Prostate gland (tissue), 2 donors: Measurements from ENCODE around the gene EOLA1. TPM values are rescaled to one million over a fixed set of nuclear protein-coding genes. Genes with fewer than 3 reads are reported as not detected.
"Not testable (repeated sequence)": the region's sequence is repeated elsewhere in the genome, so short reads cannot be mapped to it uniquely, and the experiment has no call there.

Source experiments
- DNase-seq: peaks from one replicate; pipeline ENCODE4 v3.0.0-alpha.2; 2019; ENCODE audit warnings: low spot score
- H3K27ac ChIP-seq, 2 donors: fragments of 200-600 bp; sonication (generic); 2 replicates each; pipeline ENCODE4 v1.5.1; 2017 to 2019
- H3K27me3 ChIP-seq: fragments of 200-600 bp; sonication (generic); replicated peaks from 2 replicates; pipeline ENCODE4 v1.5.1; 2019; ENCODE audit not compliant: insufficient read depth
- H3K36me3 ChIP-seq, 2 donors: fragments of 200-600 bp; sonication (generic); 1 replicate in 1 of 2; 2 replicates in 1 of 2; pipeline versions ENCODE4 v1.5.1 to v1.8.1; 2017 to 2019
- H3K4me1 ChIP-seq: fragments of 200-600 bp; sonication (generic); replicated peaks from 2 replicates; pipeline ENCODE4 v1.5.1; 2019
- H3K4me3 ChIP-seq, 2 donors: fragments of 200-600 bp; sonication (generic); 2 replicates each; pipeline ENCODE4 v1.5.1; 2017 to 2019
- H3K9me3 ChIP-seq: fragments of 200-600 bp; sonication (generic); 2 replicates; pipeline ENCODE4 v1.5.1; 2017
- CTCF ChIP-seq, 4 experiments: fragments of 200-600 bp in 2 of 4; fragments of 450-650 bp in 2 of 4; sonication (generic) in 2 of 4; IDR thresholded peaks; 1 replicate in 3 of 4; 2 replicates in 1 of 4; pipeline ENCODE4 v1.5.1; 2016 to 2019; ENCODE audit warnings: antibody characterized with exemption in 4 of 4, mild to moderate bottlenecking in 2 of 4, moderate library complexity in 2 of 4
- POLR2A ChIP-seq: fragments of 450-650 bp; IDR thresholded peaks from one replicate; pipeline ENCODE4 v1.6.1; 2016; ENCODE audit warnings: antibody characterized with exemption, mild to moderate bottlenecking
- POLR2AphosphoS5 ChIP-seq: sonication (generic); formaldehyde crosslinking; IDR thresholded peaks from one replicate; pipeline ENCODE4 v1.6.1; 2017; ENCODE audit warnings: antibody characterized with exemption
- WGBS: methylation state at CpG from one replicate; pipeline ENCODE4 v1.1.5; 2018; 5-methylcytosine and 5-hydroxymethylcytosine counted together
- intact Hi-C: fragments of 100-400 bp; cut with DNase I; formaldehyde crosslinking; loops from one replicate; pipeline ENCODE4 v1.14.2; 2022
- total RNA-seq, 2 donors: library from RNA; depleted of rRNA; stranded (reverse); fragments of >200 nt; gene quantifications; one replicate each; pipeline ENCODE4 v1.1.0, GENCODE V29; 2016

Gene EOLA1
- total RNA-seq, 2 donors from 2014 or later = 13.9 to 17.7 TPM

DNA sequence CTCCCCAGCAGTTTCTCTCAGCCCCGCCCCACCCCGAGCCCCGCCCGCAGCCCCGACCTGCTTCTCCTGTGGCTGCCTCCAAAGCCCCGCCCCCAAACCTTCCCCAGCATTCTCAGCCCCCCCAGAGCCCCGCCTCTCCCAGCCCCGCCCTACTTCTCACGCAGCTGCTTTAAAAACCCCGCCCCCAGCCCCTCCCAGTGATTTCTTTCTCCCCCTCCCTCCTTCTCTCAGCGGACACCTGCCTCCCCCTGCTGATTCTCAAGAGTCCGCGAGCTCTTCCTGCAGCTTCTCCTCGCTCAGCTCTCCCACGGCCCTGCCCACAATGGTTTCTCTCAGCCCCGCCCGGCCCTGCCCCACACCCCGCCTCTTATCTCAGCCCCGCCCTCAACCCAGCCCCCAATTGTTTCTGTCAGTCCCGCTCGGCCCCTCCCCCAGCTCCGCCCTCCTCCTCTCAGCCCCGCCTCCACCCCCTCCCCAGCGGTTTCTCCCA, 636 bp upstream of the EOLA1 start:
- DNase-seq = peak; percentile 92

GRCh38 chrX:149541521-149542047, 772 bp downstream of the EOLA1 start:
- peak overlapping the region; percentile 39 to 48 for H3K4me3 ChIP-seq
- H3K4me1 ChIP-seq = no peaks in the 10 kb centered on the region
- peak overlapping the region; percentile 87 to 88 for H3K27ac ChIP-seq
- TF ChIP-seq POLR2AphosphoS5 (no peak), CTCF (IDR thresholded peaks at IDR 0.05) (no peak), POLR2A (no peak)
- no peaks in the 10 kb centered on the region for H3K36me3 ChIP-seq
- WGBS = 41% methylated on average over 2 of the region's 13 CpGs
- DNase-seq = no peak
- intact Hi-C loops = no loop called here
- no peaks in the 10 kb centered on the region for H3K9me3 ChIP-seq
- H3K27me3 ChIP-seq = no peaks in the 10 kb centered on the region

More for the DNA sequence above, 636 bp upstream of the EOLA1 start:
- H3K4me3 ChIP-seq = peak overlapping the region; percentile 39 to 48
- H3K4me1 ChIP-seq = no peaks in the 10 kb centered on the region
- intact Hi-C loops = no loop called here
- WGBS = under 1% methylated on average over 21 of the region's 24 CpGs
- no peaks in the 10 kb centered on the region for H3K27me3 ChIP-seq
- peak overlapping the region; percentile 87 to 88 for H3K27ac ChIP-seq
- H3K36me3 ChIP-seq = no peaks in the 10 kb centered on the region
- no peaks in the 10 kb centered on the region for H3K9me3 ChIP-seq
- TF ChIP-seq POLR2A (no peak), CTCF (IDR thresholded peaks at IDR 0.05) (no peak), POLR2AphosphoS5 (no peak)

DNA sequence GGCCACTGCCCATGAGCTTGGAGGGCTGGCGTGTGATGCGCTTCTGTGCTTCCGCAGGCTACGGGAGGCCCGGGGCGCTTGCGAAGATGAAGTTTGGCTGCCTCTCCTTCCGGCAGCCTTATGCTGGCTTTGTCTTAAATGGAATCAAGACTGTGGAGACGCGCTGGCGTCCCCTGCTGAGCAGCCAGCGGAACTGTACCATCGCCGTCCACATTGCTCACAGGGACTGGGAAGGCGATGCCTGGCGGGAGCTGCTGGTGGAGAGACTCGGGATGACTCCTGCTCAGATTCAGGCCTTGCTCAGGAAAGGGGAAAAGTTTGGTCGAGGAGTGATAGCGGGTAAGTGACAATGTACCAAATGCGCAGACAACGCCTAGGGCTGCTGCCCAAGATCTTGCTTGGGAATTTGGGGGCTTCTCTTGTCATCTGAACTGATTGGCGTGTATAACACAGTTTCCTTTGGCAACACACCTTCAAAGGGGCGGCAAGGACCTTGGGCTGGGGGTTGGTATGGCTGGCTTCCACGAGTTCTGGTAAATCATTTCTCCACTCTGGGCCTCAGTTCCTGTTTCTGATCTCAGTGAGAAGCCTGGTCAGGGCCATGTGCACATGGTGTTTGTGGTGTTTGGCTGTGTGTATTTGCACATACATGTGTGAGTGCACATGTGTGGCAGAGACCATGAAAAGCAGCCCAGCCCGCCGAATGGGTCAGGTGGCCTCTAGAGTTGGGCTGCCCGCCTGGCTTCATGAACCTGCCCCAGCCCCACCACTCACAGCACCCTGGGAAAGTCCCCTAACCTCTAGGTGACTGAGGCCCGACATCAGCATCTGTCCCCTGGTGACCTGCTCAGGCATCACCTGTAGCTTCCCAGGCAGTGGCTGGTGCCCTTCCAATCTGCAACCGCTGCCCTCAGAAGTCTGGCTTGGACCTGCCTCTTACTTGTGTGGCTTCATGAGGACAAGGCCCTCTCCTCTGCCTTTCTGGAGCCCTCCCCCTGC, 5.0 kb downstream of the EOLA1 start:
- 74% methylated on average over 17 of the region's 29 CpGs for WGBS
- H3K9me3 ChIP-seq, DNase-seq, H3K4me3 ChIP-seq, H3K4me1 ChIP-seq, H3K27me3 ChIP-seq, H3K27ac ChIP-seq, intact Hi-C loops, H3K36me3 ChIP-seq: not testable (repeated sequence)

DNA sequence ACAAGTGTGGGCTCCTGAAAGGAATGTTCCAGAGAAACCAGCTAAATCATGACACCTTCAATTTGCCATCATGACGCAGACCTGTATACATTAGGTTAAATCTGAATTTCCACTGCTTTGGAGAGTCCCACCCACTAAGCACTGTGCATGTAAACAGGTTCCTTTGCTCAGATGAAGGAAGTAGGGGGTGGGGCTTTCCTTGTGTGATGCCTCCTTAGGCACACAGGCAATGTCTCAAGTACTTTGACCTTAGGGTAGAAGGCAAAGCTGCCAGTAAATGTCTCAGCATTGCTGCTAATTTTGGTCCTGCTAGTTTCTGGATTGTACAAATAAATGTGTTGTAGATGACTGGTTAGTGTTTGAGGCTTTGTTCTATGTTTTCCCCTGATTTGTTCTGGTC, 6.2 kb downstream of the EOLA1 start:
- H3K36me3 ChIP-seq, H3K4me3 ChIP-seq, H3K27ac ChIP-seq, H3K9me3 ChIP-seq, intact Hi-C loops, H3K27me3 ChIP-seq, H3K4me1 ChIP-seq, DNase-seq: not testable (repeated sequence)
- no CpG with 5 or more reads among the region's 1 CpG for WGBS

DNA sequence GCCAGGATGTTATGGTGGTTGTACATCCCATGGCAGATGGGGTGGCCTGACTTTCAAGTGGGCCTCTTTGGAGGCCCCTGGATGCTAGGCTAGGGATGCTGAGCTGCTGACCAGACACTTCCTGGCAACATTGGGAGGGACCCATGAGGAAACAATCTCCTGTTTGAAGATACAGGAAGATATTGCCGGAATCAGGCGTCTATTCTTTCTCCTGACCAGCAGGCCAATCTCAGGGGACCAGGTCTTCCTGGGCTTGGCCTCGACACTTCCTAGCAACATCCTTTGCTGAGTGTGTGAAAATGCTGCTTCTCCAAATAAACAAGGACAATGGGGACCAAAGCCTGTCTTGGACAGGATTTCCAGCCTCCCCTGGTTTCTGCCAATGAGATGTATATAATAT, 7.0 kb downstream of the EOLA1 start:
- H3K9me3 ChIP-seq, DNase-seq, intact Hi-C loops, H3K36me3 ChIP-seq, H3K27ac ChIP-seq, H3K4me1 ChIP-seq, H3K4me3 ChIP-seq, H3K27me3 ChIP-seq: not testable (repeated sequence)
- WGBS = no CpG with 5 or more reads among the region's 3 CpGs

DNA sequence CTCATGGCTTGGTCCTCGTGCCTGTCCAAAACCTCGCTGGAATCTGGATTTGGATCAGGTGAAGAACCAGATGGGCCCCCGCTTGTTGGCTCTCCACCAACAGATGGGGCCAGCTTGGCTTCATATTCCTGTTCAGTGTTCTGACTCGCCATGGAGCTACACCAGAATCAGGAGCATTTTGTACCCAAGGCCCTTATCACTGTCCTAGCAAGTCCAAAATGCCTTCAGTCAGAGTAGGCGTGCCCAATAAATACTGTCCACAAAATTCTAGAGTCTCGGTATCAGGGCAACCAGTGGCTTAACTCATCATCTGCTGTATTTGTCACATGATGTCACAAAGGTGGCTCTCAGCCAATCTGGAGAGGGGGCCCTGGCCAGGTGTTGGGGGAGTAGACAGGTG, 8.9 kb downstream of the EOLA1 start, which contains the start of gene HSFX3:
Gene HSFX3, minus strand, starts transcription at position 224 of the 400 bp plus-strand sequence. Its CDS starts 72 bp downstream, at position 152.
- DNase-seq, H3K36me3 ChIP-seq, H3K27ac ChIP-seq, H3K27me3 ChIP-seq, H3K4me1 ChIP-seq, H3K9me3 ChIP-seq, H3K4me3 ChIP-seq, intact Hi-C loops: not testable (repeated sequence)
- WGBS = no CpG with 5 or more reads among the region's 6 CpGs

GRCh38 chrX:149550454-149550853, 9.6 kb downstream of the EOLA1 start:
- 100% methylated on average over 1 of the region's 1 CpG for WGBS
- not testable (repeated sequence) for DNase-seq

GRCh38 chrX:149551245-149551938, 10.6 kb downstream of the EOLA1 start:
- H3K27me3 ChIP-seq, intact Hi-C loops, H3K4me3 ChIP-seq, H3K9me3 ChIP-seq, H3K36me3 ChIP-seq, H3K27ac ChIP-seq, DNase-seq, H3K4me1 ChIP-seq: not testable (repeated sequence)
- whole genome bisulfite sequencing = no CpG with 5 or more reads among the region's 4 CpGs

More at GRCh38 chrX:149550454-149550853, 9.6 kb downstream of the EOLA1 start:
- H3K9me3 ChIP-seq, intact Hi-C loops, H3K4me3 ChIP-seq, H3K27ac ChIP-seq, H3K36me3 ChIP-seq, H3K27me3 ChIP-seq, H3K4me1 ChIP-seq: not testable (repeated sequence)

- H3K4me1 ChIP-seq, H3K27me3 ChIP-seq, H3K27ac ChIP-seq, H3K9me3 ChIP-seq, H3K36me3 ChIP-seq, intact Hi-C loops, H3K4me3 ChIP-seq, DNase-seq: not testable (repeated sequence)
- WGBS = no CpG with 5 or more reads among the region's 6 CpGs
These were observed 11.1 kb downstream of the EOLA1 start for GRCh38 chrX:149551939-149552248.

GRCh38 chrX:149555251-149555650, 14.4 kb downstream of the EOLA1 start:
- H3K36me3 ChIP-seq, DNase-seq, H3K27ac ChIP-seq, H3K27me3 ChIP-seq, H3K4me1 ChIP-seq, intact Hi-C loops, H3K9me3 ChIP-seq, H3K4me3 ChIP-seq: not testable (repeated sequence)
- WGBS = no CpG with 5 or more reads among the region's 4 CpGs
